HuH-7 (cell line): Measurements from ENCODE around the gene GAPDHS.

Experiments used
- DNase-seq: peaks from one replicate; pipeline ENCODE4 v3.0.0; 2011; ENCODE audit warnings: low spot score

GAPDHS gene

DNA sequence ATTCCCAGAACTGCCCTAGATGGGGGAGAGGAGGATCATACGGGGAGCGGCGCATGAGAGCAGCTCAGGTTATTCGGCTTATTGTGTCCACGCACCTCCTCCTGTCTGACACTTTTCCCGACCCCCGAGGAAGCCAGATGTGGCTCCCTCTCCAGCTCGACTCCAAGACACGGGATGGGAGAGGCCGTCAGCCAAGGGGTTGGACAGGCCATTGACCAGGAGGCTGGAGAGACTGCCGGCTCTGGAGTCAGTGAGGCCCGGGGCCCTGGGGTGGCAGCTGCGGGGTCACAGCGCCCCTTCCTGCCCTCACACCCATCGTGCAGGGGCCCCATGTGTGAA is 22.7 kb upstream of the GAPDHS start:
- no peak for DNase-seq

DNA sequence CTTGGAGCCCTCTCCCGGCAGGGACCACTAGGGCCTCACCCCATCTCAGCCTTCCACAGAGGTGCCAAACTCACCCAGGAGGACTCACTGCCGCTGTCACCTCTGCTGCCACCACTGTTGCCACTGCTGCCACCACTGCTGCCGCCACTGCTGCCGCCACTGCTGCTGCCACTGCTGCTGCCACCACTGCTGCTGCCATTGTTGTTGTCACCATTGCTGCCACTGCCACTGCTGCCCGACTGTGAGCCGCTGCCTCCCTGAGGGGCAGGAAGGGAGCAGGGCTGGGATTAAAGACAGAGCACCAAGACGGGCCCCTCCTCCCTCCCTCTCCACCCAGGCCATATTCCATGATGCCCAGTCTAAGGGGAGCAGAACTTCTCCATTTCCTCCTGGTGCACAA is 21.9 kb upstream of the GAPDHS start:
- no peak for DNase-seq

DNA sequence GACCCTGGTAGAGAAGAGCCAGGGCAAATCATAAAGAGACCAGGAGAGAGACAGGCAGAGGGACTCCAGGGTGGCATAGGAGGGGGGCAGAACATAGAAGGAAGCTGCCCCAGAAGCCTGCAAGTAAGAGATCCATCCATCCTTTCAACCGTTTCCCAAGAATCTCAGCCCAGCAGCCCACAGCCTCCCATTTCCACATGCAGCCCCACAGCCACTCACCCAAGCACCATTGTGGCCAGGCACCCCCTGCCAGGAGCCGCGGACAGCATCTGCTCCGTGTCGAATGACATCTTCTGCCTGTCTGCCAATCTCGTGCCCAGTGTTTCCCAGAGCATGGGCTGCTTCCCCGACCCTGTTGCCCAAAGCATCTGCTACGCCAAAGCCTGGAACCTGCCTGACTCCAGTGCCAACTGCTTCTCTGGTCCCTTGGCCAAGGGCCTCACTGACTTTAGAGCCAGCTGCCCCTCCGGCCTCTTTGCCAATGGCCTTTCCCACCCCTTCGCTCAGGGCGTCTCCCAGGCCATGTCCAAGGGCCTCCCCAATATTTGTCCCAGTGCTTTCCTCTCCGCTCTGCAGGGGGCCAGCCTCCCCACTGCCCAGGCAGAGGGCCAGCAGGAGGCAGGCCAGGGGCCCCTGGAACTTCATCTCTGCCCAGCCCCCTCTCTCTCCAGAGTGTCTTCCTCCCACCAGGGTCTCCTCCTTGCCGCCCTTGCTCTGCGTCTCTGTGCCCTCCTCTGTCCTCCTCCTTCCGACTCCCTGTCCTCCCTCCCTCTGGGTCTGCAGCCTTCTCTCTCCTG is 20.2 kb upstream of the GAPDHS start:
- no peak for DNase-seq

DNA sequence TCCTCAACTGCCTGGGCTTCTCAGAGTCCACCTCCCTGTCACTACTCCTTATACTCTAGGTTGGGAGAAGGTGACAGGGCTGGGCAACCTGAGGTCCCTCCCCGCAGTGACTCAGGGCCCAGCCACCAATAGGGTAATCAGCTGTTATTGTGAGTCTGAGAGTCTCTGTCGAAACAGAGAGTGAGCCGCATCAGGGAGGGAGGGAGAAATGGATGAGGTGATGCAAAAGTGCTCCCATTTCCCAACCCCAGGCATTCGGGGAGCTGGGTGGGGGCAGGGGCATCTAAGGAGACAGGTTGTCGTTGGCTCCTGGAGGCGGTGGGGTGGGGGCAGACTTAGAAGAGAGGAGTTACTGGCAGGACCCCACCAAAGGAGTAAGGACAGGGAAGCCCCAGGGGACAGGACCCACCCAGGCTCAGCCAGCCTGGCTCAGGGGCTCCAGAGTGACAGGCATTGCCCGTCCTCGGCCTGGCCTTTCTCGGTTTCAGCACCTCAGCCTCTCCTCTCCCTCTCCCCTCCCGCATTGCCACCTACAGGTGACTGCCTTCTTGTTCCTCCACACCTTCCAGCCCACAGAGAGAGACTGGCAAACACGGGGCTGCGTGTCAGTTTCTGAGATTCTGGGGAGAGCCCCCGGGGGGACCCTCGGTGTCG is 19.5 kb upstream of the GAPDHS start, which contains the start of gene DMKN:
Gene DMKN, minus strand, starts transcription at position 22 of the 654 bp plus-strand sequence. CDS start 174 bp downstream, outside the sequence.
- peak; percentile 58 for DNase-seq

- DNase-seq = no peak
These were observed 18.9 kb upstream of the GAPDHS start for GRCh38 chr19:35514282-35514809.

DNA sequence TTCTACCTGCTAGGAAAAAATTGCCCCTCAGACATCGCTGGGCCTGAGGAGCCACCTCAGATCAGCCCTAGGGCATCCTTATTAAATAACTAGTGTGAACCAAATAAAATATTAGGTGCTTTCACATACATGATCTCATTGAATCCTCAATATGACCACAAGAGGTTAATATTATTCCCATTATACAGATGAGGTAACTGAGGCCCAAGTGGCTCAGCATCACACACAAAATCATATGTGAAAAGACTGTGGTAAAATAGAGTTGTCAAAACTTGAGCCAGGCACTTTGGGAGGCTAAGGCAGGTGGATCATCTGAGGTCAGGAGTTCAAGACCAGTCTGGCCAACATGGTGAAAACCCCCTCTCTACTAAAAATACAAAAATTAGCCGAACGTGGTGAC is 16.9 kb upstream of the GAPDHS start:
- DNase-seq = no peak

- DNase-seq = no peak
These were observed 15.9 kb upstream of the GAPDHS start for GRCh38 chr19:35517342-35517741.

GRCh38 chr19:35518313-35518712 is 14.9 kb upstream of the GAPDHS start:
- DNase-seq = no peak

DNA sequence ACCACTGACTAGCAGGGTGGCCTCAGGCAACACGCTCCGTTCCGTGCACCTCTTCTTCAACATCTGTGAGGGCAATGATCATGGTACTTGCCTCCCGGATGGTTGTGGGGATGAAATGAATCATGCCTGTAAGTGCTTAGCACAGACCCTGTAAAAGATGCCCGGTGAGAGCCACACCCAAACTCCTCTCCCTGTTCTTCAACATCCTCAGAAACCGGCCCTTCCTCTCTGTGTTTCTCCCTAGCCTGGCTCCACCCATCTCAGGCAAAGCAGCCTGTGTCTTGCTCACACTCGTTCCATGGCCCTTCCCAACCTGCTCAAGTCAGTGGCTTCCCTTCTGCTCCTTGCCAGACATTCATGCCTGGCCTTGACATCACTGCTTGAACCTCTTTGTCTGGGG is 14.0 kb upstream of the GAPDHS start:
- no peak for DNase-seq

DNA sequence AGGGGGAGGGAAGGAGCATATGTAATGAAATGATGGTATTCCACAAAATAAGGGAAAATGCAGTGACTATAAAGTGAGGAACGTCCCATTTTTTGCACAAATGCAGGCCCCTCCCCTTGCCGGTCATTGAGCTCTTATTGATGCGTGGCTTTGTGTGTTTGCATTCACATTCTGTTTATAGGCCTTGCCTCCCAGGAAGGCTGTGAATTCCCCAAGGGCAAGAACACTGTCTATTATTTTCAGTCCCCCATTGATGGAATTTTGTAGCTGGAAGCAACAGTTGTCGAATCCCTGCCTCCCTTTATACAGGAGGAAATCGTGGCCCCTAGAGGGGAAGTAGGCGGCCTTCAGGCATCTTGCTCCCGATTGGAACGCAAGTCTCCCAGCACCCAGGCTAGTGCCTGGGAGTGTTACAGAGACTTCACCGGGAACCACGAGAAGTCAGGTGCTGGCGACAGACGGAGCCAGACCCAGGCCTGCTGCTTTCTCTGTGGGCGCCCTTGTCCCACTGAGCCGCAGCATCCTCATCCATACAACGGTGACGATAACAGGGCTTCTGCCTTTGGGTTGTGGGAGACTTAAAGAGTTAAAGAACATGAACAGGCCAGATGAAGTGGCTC is 12.0 kb upstream of the GAPDHS start:
- no peak for DNase-seq

DNA sequence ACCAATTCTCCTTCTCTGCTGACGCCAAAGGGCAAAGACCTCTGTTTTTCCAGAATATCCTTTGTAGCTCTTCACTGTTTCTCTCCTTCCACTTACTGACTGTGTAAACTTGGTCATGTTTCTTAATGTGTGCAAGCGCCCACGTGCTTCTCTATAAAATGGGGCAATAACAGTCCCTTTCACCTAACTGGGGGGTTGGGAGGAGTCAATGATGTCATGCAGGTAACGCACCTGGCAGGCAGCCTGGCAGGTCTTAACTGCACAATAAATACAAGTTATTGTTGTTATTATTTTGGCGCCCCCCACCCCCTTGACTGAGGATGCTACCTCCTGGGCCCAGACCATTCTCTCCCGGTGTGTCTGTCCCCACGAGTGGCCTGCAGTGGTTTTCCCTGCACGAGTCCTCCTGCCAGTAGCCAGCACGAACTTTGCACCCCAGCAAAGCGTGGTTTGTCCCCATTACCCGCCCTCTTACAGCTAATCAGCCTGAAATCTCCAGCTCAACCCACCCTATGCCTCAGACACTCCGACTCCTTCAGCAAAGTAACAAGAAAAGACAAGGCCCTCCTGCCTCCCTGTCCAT is 10.4 kb upstream of the GAPDHS start:
- DNase-seq = no peak

GRCh38 chr19:35524181-35524837 is 8.9 kb upstream of the GAPDHS start:
- no peak for DNase-seq

GRCh38 chr19:35525873-35526272 is 7.4 kb upstream of the GAPDHS start:
- DNase-seq = no peak

DNA sequence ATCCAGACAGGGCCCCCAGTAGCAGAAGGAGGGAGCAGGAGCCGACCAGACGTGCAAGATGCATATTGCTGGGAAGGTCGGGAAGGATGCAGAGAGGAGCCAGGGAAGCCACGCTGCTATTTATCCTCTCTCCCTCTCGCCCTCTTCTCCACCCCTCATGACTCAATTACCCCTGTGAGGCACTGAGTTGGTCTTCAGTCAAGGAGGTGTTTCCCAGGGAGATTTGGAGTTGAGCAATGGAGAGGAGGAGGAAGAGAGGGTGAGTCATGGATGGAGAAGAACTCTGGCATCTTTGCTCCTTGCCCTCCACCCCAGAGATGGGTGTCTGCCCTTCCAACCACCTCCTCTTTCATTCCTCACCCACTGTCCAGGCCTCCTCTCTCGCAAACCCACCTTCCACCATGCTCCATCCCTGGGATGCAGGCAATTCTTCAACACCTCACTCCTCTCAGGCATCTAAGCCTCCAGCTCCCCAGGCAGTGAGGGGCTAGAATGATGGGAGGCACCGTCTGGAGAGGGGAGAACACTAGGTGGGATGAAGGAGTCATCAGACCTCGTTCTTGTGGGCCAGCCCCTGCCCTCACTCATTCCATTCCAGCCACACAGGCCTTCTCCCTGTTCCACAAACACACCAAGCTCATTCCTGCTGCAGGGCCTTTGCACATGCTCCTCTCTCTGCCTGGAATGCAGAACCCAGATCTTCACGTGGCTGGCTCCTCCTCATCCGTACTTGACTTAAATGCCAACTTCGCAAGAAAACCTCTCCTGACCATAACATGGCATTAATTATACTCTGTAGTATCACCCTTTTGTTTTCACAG is 4.8 kb upstream of the GAPDHS start, which contains the start of gene SBSN:
Gene SBSN, minus strand, starts transcription at position 94 of the 821 bp plus-strand sequence. Its CDS starts 30 bp downstream, at position 64.
- DNase-seq = no peak

- DNase-seq = no peak
These were observed 3.7 kb upstream of the GAPDHS start for GRCh38 chr19:35529241-35530218.

- no peak for DNase-seq
These were observed 2.0 kb upstream of the GAPDHS start for GRCh38 chr19:35531291-35531690.

- DNase-seq = no peak
These were observed 651 bp downstream of the GAPDHS start for GRCh38 chr19:35533822-35534392.

DNA sequence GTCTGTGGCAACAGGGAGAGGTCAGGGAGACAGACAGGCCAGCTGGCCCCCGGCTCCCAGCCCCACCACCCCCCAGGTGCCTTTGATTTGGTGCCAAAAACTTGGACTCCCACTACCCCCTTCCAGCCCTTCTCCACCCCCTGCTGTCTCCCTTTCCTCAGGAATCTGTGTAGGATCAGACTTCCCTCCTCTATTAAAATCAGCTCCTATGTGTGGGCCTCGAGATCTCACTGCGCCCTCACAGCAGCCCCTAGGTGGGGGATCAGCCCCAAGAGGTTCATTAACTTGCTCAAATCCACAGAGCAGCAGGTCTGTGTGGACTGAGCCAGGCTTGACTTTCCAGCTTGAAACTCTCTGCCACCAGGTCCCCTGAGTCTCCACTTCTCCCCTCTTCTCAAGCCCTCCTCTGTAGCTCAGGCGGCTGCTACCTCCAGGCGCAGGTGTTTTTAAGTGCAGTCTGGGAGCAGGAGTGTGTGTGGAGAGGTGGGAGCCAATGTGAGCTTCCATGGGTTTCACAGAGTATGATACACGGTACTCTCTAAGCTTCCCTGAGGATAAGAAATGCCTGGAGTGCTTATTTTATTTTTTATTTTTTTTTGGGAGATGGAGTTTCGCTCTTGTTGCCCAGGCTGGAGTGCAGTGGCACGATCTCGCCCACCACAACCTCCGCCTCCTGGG is 1.7 kb downstream of the GAPDHS start:
- DNase-seq = no peak

GRCh38 chr19:35539314-35539713 is 6.1 kb downstream of the GAPDHS start:
- DNase-seq = no peak
